Pons (tissue), 1 donor: Measurements from ENCODE around the gene CACNB2.

Experiments
- DNase-seq: peaks from one replicate; pipeline ENCODE4 v3.0.0-alpha.2; 2016; ENCODE audit warnings: low spot score

The CACNB2 gene

DNA sequence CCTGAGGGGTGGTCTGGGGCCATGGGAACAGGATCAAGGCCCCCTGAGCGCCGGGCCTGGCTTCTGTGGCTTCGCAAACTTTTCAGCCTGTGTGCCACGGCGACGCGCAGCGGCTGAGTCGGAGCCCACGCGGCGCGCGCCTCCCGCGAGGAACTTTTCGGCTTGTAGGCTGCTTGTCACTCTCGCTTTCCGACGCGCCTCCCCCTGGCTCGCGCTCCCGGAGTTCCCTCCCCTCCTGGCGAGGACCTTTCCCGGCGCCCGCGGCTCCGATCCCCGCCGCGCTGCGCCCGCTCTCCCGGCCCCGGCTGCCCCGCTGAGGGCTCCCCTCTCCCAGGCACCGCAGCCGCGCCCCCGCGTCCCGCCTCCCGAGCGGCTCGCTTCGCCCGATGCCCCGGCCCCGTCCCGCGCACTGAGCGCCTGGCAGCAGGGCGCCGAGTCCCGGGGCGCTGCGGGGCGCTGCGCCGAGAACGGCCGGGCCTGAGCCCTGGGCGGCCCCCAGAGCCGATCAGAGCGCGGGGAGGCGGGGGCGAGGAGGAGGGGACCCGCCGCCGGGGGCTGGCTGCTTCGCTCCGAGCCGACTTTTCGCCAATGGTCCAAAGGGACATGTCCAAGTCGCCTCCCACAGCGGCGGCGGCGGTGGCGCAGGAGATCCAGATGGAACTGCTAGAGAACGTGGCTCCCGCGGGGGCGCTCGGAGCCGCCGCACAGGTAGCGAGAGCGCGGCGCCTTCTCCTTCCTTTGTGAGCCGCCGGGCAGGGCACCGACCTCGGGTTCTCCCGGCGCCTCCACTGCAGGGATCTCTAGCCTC lies at the start of gene CACNB2:
Gene CACNB2, plus strand, starts transcription at position 276 of the 808 bp plus-strand sequence.
- DNase-seq, result no peak

DNA sequence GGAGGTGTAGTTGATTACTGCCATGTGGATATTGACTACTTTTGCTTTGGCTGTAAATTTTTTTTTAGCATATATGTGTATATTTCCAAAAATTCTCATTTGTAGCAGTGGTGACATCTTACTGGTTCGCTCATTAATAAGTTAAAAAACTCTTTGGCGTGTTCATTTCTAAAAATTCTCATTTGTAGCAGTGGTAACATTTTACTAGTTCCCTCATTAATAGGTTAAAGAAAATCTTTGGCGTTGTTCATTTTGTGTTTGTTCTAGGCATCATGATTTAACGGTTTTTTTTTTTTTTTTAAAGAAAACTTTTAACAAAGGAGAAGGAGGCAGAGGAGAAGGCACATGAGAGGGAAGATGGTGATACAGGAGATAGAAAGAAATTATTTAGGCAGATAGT lies 45.9 kb upstream of the CACNB2 start:
- no peak for DNase-seq

DNA sequence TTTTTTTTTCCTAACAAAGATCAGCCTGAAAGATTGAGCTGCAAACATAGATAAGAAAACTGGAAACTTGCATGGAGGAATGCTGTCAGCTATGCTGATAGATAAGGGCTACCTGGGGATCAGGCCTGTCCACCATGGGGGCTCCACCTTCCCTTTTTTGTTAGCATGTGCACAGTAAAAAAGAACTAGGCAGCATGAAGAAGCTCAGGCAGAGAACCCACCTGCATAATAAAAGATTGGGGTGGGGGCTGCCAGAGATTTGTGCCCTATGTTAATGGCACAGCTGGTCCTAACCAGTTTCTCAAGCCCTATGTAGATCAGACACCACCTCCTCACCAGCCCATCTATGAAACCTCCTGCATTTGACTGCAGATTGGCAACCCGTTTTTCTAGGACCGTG lies 45.4 kb upstream of the CACNB2 start:
- DNase-seq, result no peak

DNA sequence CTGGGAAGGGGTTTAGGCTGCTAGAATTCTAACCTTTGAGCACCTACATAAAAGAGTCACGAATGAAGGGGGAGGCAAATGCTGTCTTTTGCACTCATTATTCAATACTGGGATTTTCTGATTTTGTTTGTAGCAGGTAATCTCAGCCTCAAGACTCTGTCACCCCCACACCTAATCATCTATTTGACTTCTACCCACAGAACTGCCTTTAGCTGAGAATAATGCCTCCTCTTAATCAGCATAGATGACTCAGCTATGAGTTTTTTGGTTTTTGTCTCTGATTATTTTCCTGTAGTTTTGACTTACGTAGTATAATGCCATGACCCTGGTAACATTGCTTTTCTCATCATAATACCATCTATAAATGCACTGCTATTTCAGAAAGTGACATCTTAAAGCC lies 42.7 kb upstream of the CACNB2 start:
- no peak for DNase-seq

DNA sequence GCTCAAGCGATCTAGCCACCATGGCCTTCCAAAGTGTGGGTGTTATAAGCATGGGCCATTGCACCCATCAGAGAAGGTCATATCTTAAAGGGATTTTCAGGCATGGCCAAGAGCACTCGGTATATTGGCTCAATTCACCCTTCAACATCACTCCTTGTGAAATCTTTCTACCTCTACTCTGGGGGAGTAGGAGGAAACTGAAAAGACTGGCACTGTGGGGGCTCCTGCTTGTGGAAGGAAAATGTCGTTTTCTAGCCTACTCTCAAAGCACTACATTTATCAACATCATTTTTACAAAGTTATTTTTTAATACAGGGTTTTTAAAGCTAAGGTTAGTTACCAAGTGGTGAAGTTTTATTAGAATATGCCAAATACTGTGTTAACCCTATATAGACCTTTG lies 42.0 kb upstream of the CACNB2 start:
- DNase-seq, result no peak

DNA sequence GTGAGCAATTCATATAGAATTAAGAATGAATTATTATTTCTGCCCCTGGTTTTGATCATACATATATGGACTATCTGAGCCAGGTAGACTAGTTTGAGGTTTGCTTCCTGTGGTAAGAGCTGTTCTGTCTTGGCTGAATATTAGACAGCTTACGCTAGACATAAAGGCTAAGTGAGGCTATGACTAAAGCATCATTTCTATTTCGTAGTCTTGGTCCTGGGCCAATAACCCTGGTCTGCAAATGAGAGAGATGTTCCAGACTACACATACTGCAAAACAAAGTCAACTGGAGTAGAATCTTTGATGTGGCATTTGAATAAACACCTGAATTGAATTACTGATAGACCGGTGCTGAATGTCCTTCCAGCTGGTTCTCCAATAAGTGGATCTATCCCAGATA lies 40.8 kb upstream of the CACNB2 start:
- no peak for DNase-seq

DNA sequence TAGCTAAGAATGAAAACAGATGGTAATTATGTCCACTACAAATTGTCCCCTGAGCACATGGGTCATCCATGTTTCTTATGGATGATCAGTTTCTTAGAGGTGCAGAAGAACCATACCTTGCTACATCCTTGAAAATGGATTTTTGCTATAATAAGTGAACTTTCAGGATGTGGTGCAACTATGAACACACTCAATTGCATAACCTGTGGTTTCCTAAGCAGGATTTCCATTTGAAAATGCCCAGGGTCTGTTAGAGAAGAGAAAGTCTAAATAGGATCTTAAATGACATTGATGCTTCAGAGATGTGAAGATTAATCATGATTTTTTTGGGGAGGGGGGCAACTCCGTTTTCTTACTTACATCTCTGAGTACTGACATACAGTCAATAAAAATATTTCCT lies 39.6 kb upstream of the CACNB2 start:
- DNase-seq, result no peak

DNA sequence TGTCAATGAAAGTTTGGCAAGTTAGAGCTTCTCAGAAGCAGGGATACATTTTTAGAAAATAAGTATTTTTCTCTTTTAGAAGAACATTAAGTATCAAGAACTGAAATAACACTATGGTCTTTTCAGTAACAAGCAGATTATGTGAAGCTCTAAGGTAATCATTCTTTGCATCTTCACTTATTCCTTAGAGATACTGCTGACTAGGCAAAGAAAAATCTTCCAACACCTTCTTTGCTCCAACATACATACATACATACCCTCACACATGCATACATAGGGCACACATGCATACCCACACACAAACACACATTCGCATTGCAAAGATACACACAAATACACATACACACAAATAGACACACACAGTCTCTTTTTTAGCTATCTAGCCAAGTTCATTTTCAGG lies 37.8 kb upstream of the CACNB2 start:
- no peak for DNase-seq

DNA sequence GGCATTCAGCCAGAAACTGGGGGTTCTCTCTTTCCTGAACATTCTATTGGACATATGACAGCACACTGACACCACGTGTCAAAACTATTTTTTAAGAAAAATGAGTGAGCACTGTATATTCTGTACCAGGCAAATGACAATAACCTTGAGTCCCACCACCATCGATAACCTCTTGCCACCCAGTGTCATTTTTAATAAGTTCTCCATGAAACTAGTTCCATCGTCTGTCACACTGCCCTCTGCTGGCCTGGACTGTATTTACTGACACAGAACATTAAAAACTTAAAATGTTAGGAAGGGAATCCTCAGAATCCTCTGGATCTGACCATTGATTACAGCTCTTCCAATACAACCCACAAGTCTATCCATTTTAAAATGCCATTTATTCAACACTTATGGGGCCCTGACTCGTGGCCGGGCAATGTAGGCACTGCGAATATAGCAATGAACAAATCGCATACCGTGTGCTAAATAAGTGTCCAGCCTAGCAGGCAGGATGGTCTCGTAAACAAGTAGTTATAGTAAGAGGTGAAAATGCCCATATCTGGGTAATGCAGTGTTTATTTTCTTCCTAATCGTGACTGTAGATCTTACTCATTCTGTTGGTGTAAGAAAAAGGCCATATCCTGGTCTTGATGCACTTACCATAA lies 35.9 kb upstream of the CACNB2 start:
- peak; percentile 39 for DNase-seq

DNA sequence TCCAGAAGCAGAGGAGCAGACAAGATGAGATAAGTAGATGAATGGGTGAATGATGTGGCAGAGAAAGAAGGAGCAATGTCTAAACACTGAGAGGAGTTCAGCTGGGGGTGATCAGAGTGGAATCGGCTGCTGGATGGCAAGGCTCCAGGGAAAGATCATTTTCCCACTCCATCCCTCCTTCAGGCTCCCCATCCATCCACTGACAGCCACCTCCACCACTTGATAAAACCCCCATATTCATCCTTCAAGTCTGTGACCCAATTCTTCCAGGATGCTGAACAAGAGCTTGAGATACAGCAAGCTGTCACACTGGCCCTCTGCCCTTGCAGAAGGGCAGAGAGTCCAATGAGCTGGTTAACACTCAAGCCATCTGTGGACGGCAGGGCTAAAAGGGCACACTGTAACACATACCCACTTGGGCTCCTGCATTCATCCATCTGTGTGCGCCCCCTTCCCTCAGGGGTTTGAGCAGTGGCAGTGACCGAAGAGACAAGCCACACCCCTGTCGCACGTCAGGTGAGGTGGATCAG lies 30.8 kb upstream of the CACNB2 start:
- DNase-seq, result no peak

DNA sequence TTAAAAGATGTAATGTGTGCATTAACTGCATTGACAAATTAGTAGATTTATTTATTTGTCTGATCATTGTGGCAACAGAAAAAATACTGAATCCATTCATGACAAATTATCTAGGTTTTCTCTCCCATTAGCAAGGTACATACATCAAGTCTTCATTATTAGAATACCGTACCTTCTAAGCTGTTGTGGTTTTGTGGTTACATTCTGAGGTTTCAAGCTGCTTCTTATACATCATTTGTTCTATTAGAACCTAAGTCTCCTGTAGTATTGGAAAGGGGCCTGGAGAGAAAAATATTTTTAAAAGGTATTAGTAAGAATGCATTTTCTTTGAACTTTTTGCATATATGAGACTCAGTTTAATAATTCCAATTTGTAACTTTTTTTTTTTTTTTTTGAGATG lies 26.3 kb upstream of the CACNB2 start:
- DNase-seq, result no peak

DNA sequence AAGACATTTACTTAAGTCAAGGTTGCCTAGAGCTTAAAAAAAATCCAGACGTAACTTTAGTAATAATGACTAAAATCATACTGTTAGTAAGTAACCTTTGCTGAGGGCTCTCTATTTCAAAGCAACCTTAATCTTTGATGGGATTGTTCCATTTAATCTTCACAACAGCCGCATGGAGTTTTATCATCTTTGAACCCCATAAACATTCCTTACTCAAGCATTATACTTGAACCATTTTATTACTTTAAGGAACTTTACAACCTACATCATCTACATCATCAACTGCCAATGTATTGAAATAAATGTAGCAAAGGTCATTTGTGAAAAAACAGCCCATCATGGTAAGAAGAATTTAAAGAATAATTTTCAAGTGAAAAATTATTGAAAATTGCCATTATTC lies 22.9 kb upstream of the CACNB2 start:
- DNase-seq, result no peak

DNA sequence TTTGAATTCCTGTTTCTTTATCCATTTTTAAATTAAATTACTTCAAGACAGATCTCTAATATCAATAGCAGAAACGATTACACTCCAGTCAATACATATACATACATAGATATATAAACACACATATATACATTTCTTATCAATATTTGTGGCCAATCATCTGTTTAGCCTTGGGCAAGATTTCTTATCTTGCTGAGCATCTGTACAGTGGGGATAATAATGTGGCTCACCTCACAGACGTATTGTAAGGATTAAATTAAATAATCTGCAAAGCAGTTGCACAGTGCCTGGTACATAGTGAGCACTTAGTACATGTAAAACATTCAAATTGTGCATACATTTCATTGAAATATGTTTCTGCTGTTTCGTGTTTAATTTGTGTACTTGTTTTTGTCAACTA lies 17.5 kb upstream of the CACNB2 start:
- DNase-seq, result no peak

DNA sequence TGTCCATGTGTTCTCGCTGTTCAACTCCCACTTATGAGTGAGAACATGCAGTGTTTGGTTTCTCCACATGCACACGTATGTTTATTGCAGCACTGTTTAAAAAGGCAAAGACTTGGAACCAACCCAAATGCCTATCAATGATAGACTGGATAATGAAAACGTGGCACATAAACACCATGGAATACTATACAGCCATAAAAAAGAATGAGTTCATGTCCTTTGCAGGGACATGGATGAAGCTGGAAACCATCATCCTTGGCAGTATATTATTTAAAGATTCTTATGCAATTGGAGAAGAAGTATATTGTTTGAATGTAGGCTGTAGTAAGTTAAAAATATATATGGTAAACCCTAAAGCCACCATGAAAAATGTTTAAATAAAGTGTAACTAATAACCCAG lies 7.2 kb upstream of the CACNB2 start:
- no peak for DNase-seq

DNA sequence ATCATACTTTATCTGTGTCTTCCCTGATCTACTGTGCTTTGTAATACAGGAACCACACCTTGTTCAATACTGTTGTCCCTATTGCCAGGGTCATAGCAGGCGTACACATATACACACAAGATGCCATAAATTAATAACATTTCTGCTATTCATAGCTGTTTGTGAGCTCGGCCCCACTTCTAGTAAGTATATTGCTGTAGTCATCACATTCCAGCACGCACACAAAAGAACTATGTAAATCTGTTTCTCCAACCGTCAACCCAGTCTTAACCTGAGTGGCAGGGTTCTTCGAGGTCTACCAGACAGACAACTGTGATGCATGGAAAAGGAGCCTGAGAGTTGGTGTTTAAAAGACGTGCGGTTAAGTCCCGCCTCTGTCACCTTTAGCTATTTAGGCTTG lies 5.7 kb upstream of the CACNB2 start:
- DNase-seq, result no peak

DNA sequence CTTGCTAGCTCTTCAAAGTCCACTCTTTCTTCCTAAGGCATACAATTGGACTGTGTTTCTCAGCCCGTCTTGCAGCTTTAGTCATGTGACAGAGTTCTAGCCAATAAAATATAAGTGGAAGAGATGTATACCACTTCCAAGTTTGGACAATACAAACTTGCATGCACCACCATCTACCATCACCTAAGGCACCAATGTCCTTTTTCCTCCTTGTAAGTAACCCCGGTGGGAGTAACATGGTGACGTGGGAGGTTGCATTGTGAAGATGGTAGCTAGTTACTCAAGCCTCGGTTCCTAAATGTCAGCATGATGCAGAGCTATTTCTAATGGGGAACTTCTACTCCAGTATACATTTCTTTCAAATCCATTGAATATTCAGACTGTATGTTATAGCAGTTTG lies 5.3 kb upstream of the CACNB2 start:
- DNase-seq, result no peak

DNA sequence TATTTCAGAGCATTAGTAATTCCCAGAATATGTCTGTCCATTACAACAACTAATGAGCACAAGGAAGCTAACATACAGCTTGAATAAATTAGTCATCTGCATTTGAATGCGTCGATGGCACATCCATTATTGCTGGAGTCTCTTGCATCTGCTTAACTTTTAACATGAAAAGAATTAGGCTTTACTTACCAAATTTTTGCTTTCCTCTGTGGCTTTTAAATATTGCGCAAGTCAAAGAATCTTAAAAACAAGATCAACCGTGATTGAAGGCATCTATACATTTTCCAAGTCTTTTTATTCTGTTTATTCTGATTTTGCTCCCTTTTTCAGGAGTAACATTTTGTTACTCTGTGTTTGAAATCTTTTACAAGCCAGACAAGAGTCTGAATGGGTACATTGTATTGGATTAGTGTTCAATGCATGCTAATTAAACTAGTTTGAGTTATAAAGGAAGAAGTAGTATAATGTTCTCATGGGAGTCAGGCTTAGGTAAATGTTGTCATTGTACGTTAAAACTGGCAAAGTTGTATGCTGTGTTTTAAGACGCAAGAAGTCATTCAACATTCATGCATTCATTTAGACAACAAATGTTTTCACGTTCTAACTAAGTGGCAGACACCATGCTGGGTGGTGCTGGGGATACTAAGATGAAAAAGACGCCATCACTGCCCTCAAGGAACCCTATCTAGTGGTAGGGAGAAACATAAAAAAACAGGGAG lies 4.0 kb upstream of the CACNB2 start:
- DNase-seq, result no peak

DNA sequence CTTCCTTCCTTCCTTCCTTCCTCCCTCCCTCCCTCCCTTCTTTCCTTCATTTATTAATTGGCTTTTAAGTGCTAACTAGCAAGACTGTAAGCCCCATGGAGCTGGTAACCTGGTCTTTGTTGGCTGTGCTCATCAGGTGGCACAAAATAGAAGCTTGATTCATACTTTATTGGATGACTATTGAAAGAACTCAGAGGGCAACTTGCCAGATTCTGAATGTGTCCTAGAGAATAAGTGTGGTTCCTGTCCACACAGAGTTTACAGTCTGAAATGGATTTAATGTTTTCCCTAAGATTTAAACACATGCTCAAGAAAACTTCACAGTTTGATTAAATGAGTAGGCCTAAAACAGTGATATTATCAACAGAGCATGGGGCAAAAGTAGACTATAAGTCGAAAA lies 3.1 kb upstream of the CACNB2 start:
- no peak for DNase-seq

DNA sequence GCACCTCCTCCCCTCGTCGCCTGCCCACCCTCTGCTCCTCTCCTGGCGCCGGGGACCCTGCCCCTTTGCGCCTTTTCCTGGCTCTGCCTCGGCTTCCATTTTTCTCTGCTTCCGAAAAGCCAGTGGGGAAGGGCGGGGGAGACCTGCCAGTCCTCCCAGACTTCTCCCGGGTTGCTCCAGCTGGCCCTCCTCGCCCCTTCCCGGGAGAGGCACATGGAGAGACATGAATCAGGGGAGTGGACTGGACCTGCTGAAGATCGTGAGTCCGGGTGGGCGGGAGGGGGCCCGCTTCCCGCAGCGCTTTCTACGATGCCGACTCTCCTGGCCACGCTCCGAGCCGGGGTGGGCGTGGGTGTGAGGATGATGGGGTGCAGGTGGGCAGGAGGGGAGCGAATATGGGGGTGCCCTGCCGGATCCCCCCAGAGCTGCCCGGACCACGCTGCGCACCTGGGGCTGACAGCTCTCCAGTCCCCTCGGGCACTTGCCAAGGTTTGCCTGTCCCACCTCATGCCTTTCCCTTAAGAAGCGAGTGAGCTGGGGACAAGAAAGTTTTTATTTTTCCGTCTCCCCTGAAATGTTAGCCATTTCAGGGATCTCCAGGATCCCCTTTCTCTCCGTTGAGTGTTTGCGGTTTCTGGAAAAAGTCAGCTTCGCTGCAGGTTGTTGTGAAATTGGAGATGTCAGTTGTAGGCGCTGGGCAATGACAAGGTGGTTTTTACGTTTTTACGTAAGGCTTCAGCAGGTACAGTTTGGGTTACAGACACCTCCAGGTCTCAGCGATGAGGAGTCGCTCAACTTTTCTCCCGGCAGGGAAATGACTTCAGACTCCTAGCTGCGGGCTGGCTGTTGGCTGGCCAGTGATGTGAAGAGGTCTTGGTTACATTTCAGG lies 977 bp downstream of the CACNB2 start:
- no peak for DNase-seq

DNA sequence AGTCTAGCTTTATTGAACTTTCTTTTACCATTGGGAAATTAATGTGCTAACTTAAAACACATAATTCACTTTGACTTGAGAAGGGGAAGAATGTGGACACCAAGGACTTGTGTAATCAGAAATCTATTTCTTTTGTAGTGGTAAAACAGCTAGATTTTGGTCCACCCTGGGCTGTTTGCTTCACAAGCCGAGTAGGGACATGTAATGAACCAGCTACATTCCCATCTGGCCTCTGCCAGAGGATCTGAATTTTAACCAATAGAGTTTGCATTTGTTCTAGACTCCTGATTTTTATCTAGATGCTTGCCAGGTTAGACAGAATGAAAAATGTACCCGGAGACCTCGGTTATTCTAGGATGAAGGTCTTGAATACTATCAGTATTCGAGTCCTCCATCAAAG lies 1.9 kb downstream of the CACNB2 start:
- no peak for DNase-seq

DNA sequence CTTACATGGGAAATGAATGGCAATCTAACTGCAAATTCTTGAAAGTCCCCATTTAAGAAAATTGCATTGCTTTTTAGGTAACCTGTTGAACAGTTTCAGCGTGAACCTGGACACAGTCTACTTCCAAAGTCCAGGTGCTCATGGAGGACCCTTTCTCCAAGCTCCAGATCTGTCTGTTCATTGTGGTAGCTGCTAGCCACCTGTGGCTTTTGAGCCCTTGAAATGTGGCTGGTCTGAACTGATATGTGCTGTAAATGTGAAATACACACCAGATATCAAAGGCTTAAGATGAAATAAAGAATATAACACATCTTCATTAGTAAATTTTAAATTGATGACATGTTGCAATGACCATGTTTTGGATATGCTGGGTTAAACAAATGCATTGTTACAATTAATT lies 4.2 kb downstream of the CACNB2 start:
- no peak for DNase-seq

DNA sequence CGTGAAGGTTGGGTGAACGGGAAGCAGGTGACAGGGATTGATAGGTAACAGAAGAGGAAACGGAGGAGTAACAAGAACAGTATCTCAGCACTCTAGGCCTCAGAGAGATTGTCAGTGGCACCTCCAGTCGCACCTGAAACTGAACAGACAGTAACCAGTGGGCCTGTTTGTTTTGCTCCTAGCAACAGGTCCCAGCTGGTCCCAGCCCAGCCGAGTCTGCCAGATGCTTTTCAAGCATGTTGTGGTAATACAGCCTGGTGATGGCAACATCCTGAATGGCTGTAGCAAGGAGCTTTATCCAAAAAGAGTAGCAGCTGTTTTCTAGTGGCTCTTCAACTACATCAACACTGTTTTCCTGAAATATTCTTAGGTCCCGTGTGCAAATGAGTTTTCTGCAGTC lies 4.7 kb downstream of the CACNB2 start:
- no peak for DNase-seq
